Adrenal gland (tissue), 12 donors: Measurements from ENCODE around the gene TMEM221. TPM values are rescaled to one million over a fixed set of nuclear protein-coding genes. Genes with fewer than 3 reads are reported as not detected.

Source experiments
- DNase-seq, 7 donors: peaks; one replicate each; pipeline ENCODE4 v3.0.0-alpha.2; 2019 to 2020
- H3K27ac ChIP-seq, 5 donors: fragments of 200-600 bp; sonication (generic) in 4 of 5; 1 replicate in 3 of 5; 2 replicates in 2 of 5; pipeline versions ENCODE4 v1.5.1 to v1.8.0; 2016 to 2020; ENCODE audit warnings: mild to moderate bottlenecking in 1 of 5
- H3K27me3 ChIP-seq: fragments of 200-600 bp; 2 replicates; pipeline ENCODE4 v1.8.0; 2021
- H3K36me3 ChIP-seq, 2 donors: fragments of 200-600 bp; replicated peaks in 1 of 2; 1 replicate in 1 of 2; 2 replicates in 1 of 2; pipeline versions ENCODE4 v1.5.1 to v1.8.0; 2018 to 2022
- H3K4me1 ChIP-seq, 2 donors: fragments of 200-600 bp; replicated peaks in 1 of 2; 1 replicate in 1 of 2; 2 replicates in 1 of 2; pipeline versions ENCODE4 v1.5.1 to v1.8.0; 2018 to 2021
- H3K4me3 ChIP-seq, 4 donors: fragments of 200-600 bp; sonication (generic) in 3 of 4; one replicate each; pipeline ENCODE4 v1.5.1; 2016 to 2018
- H3K9me3 ChIP-seq, 3 donors: fragments of 200-600 bp; sonication (generic) in 1 of 3; replicated peaks in 1 of 3; 1 replicate in 2 of 3; 2 replicates in 1 of 3; pipeline versions ENCODE4 v1.5.1 to v1.8.0; 2016 to 2021
- CTCF ChIP-seq, 6 experiments: fragments of 450-650 bp in 4 of 6; fragments of 200-600 bp in 2 of 6; sonication (generic) in 1 of 6; IDR thresholded peaks; 1 replicate in 5 of 6; 2 replicates in 1 of 6; pipeline versions ENCODE4 v1.5.1 to v1.8.0; 2016 to 2021; ENCODE audit warnings: antibody characterized with exemption in 6 of 6, mild to moderate bottlenecking in 2 of 6, moderate library complexity in 1 of 6
- POLR2A ChIP-seq, 2 donors: fragments of 450-650 bp; IDR thresholded peaks; one replicate each; pipeline ENCODE4 v1.6.1; 2017; ENCODE audit warnings: antibody characterized with exemption in 2 of 2, mild to moderate bottlenecking in 2 of 2, moderate library complexity in 1 of 2
- WGBS, 4 donors: extraction: QIAGEN DNeasy Blood & Tissue Kit in 2 of 4; methylation state at CpG; one replicate each; pipeline versions ENCODE4 v1.1.5 to v1.1.7; 2013 to 2017; 5-methylcytosine and 5-hydroxymethylcytosine counted together
- intact Hi-C, 2 donors: fragments of 100-400 bp; cut with DNase I; formaldehyde crosslinking; loops; one replicate each; pipeline versions ENCODE4 v1.14.1 to v1.15.0; 2022 to 2023
- polyA plus RNA-seq, 3 donors: library from polyadenylated mRNA; stranded (reverse); fragments of 200-250 nt in 2 of 3; fragments of 350-450 nt in 1 of 3; fragmentation: Illumina TruSeq in 1 of 3; extraction: RNeasy Lipid Tissue Mini Kit (QIAGEN cat#74804) in 1 of 3; gene quantifications; one replicate each; pipeline ENCODE4 v1.2.3, GENCODE V29; 2013 to 2014
- total RNA-seq, 9 donors: library from RNA; depleted of rRNA in 4 of 9; stranded (reverse); fragments of >200 nt in 4 of 9; fragments of 120-200 nt in 1 of 9; fragmentation: NEBNext Ultra II Directional in 1 of 9; extraction: Animal tissue kit (Norgen Biotek cat#: 25700) in 1 of 9; gene quantifications; one replicate each; pipeline versions ENCODE4 v1.1.0 to v1.2.4, GENCODE V29; 2013 to 2023
- donor health status: healthy with polysubstance abuse.
- donor health status: Bipolar disorder and iron deficiency.
- donor health status: DM: yes; HTN: yes; CAD: no.
- donor health status: DM: no; HTN: no; CAD: no.
- donor health status: DM: no; HTN: no; CAD: no.
- donor health status: DM: yes; HTN: yes; CAD: no.

The TMEM221 gene
- total and polyA plus RNA-seq, 12 donors: 0.22 to 8.7 (median 3.6) TPM

GRCh38 chr19:17455308-17456123 lies 7.0 kb upstream of the TMEM221 start:
- H3K4me3 ChIP-seq: no peak overlapping the region
- H3K9me3 ChIP-seq: no peaks in the 10 kb centered on the region
- no peaks in the 10 kb centered on the region for H3K36me3 ChIP-seq
- H3K27ac ChIP-seq: no peak overlapping the region
- DNase-seq: peak in 3 of 7 donors; percentile 35 to 57 (median 46)
- H3K4me1 ChIP-seq: peaks cover 0 to 1% of the 10 kb centered on the region in 2 donors
- intact Hi-C loops: no loop called here
- whole genome bisulfite sequencing, 4 donors: 10 to 34% (median 12%) methylated on average over 10 to 58 of the region's 58 CpGs
- H3K27me3 ChIP-seq: peaks cover 17% of the 10 kb centered on the region
- TF ChIP-seq POLR2A (IDR thresholded peaks at IDR 0.05): no peak
- TF ChIP-seq CTCF (IDR thresholded peaks at IDR 0.05): no peak

GRCh38 chr19:17454576-17455071 lies 6.2 kb upstream of the TMEM221 start:
- WGBS, 4 donors: 7 to 28% (median 10%) methylated on average over 9 to 13 of the region's 13 CpGs
- intact Hi-C loops: no loop called here
- TF ChIP-seq POLR2A (IDR thresholded peaks at IDR 0.05): no peak
- no peak for TF ChIP-seq CTCF (IDR thresholded peaks at IDR 0.05)

GRCh38 chr19:17451820-17452219 lies 3.4 kb upstream of the TMEM221 start:
- Histone ChIP-seq H3K36me3 (no peaks in the 10 kb centered on the region), H3K4me3 (no peak overlapping the region), H3K4me1 (peaks cover 0 to 3% of the 10 kb centered on the region in 2 donors), H3K27me3 (peaks cover 17% of the 10 kb centered on the region), H3K27ac (no peak overlapping the region), H3K9me3 (no peaks in the 10 kb centered on the region)
- 85 to 89% (median 88%) methylated on average over 4 of the region's 4 CpGs for WGBS, 4 donors
- no peak for TF ChIP-seq CTCF (IDR thresholded peaks at IDR 0.05)
- no peak for TF ChIP-seq POLR2A (IDR thresholded peaks at IDR 0.05)
- no peak for DNase-seq
- intact Hi-C loops: no loop called here

More at GRCh38 chr19:17454576-17455071, 6.2 kb upstream of the TMEM221 start:
- DNase-seq: no peak
- H3K27me3 ChIP-seq: peaks cover 17% of the 10 kb centered on the region
- H3K4me1 ChIP-seq: peaks cover 0 to 3% of the 10 kb centered on the region in 2 donors
- H3K9me3 ChIP-seq: no peaks in the 10 kb centered on the region
- H3K27ac ChIP-seq: no peak overlapping the region
- no peak overlapping the region for H3K4me3 ChIP-seq
- no peaks in the 10 kb centered on the region for H3K36me3 ChIP-seq

- peak in 4 of 7 donors; percentile 39 to 46 (median 42) for DNase-seq
- H3K36me3 ChIP-seq: no peaks in the 10 kb centered on the region
- peak overlapping the region in 1 of 5 donors; percentile 4 for H3K27ac ChIP-seq
- intact Hi-C loops: no loop called here
- 43 to 50% (median 44%) methylated on average over 8 of the region's 8 CpGs for WGBS, 4 donors
- peaks cover 5% of the 10 kb centered on the region for H3K27me3 ChIP-seq
- H3K4me1 ChIP-seq: peaks cover 0 to 3% of the 10 kb centered on the region in 2 donors
- H3K9me3 ChIP-seq: no peaks in the 10 kb centered on the region
- TF ChIP-seq POLR2A (IDR thresholded peaks at IDR 0.05): no peak
- TF ChIP-seq CTCF (IDR thresholded peaks at IDR 0.05): no peak
- no peak overlapping the region for H3K4me3 ChIP-seq
Measured at GRCh38 chr19:17450264-17451075, 2.0 kb upstream of the TMEM221 start.
